Measurements from ENCODE around the gene RBPMS2. TPM values are rescaled to one million over a fixed set of nuclear protein-coding genes. Genes with fewer than 3 reads are reported as not detected.
A peak's percentile ranks its signal among the peaks of the same experiment; 100 is the strongest.
"Not testable (repeated sequence)": the region's sequence is repeated elsewhere in the genome, so short reads cannot be mapped to it uniquely, and the experiment has no call there.

The RBPMS2 gene
- not detected for total RNA-seq

DNA sequence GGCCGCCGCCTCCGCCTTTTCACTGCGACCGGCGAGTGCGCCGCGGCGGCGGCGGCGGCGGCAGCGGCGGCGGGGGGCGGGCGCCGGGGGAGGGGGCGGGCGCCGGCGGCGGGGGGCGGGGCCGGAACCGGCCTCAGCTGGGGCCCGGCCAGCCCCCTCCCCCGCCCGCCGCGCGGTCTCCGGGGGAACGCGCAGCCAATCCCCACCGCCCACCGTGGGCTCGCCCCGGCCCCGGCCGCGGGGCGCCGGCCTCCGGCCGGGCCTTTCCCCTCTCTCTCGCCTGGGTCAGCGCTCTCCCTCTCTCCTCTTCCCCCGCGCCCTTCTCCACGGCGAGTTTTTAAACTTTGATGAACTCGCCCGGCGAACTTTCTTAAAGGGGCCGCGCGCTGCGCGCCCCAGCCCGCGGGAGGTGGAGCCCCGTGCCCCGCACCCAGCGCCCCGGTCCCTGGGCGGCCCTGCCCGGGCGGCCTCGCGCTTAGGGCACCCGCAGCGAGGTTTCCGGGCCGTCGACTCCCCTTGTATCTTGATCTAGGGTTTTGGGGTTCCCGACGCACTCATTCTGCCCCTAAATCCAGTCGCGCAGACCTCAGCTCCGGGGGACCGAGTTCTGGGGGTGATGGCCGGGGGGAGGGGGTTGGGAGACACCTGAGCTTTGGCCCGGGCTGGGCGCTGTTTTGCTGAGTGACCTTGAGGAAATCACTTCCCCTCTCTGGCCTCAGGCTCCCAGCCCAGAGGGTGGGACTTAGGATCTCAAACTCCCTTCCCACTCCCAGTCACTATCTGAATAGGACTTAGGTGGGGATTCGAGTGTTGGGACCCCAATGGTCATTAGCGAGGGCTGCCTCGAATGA is at the start of gene RBPMS2:
Gene RBPMS2, minus strand, starts transcription at position 39 of the 851 bp plus-strand sequence. CDS start 270 bp downstream, outside the sequence.
- TF ChIP-seq, protein P1, sequence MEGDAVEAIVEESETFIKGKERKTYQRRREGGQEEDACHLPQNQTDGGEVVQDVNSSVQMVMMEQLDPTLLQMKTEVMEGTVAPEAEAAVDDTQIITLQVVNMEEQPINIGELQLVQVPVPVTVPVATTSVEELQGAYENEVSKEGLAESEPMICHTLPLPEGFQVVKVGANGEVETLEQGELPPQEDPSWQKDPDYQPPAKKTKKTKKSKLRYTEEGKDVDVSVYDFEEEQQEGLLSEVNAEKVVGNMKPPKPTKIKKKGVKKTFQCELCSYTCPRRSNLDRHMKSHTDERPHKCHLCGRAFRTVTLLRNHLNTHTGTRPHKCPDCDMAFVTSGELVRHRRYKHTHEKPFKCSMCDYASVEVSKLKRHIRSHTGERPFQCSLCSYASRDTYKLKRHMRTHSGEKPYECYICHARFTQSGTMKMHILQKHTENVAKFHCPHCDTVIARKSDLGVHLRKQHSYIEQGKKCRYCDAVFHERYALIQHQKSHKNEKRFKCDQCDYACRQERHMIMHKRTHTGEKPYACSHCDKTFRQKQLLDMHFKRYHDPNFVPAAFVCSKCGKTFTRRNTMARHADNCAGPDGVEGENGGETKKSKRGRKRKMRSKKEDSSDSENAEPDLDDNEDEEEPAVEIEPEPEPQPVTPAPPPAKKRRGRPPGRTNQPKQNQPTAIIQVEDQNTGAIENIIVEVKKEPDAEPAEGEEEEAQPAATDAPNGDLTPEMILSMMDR (IDR thresholded peaks at IDR 0.05) = no peak
- intact Hi-C loops (cut with DNase I) = no loop called here
- H3K9me3 ChIP-seq = no peaks in the 10 kb centered on the region
- no peaks in the 10 kb centered on the region for H3K27me3 ChIP-seq
- DNase-seq (ENCODE audit: low spot score in 2 of 2) = no peak
- peak within 1 kb of the TSS; percentile 80 to 85 for H3K4me3 ChIP-seq
- peaks cover 3 to 6% of the 10 kb centered on the region in 2 donors for H3K4me1 ChIP-seq
- peak within 1 kb of the TSS in 1 of 2 donors; percentile 55 for H3K27ac ChIP-seq
- H3K36me3 ChIP-seq = no peaks in the 10 kb centered on the region

DNA sequence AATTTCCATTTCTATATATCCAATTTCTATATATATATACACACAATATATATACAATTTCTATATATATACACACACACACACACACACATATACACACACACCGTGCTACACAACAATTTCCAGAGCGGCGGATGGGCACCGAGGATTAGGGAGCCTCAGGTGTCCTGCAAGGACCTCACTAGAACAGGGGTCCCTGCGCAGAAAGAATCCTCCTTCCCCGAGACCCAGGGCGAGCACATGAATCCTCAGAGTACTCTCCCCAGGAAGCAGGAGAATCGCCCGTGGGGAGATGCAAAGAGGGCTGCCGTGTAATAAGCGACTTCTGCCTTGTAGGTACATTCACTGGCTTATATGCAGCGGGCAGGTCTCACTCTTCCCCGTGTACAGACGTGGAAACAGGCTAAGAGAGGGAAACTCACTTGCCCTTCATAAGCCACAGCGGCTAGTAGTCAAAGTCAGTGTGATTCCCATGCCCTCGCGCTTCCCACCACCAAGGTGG is 49.6 kb upstream of the RBPMS2 start:
- TF ChIP-seq, protein P1 (IDR thresholded peaks at IDR 0.05) = no peak
- Histone ChIP-seq H3K27me3 (no peaks in the 10 kb centered on the region), H3K27ac (no peak overlapping the region), H3K4me1 (peaks cover 7 to 20% of the 10 kb centered on the region in 2 donors), H3K9me3 (no peaks in the 10 kb centered on the region), H3K4me3 (peak overlapping the region; percentile 54 to 72), H3K36me3 (no peaks in the 10 kb centered on the region)
- intact Hi-C loops (cut with DNase I) = loop anchor here (2.0 kb wide), 1 partner anchor 16 kb away; the partner anchor contains the start of gene PLEKHO2
- no peak for DNase-seq (ENCODE audit: low spot score in 2 of 2)

DNA sequence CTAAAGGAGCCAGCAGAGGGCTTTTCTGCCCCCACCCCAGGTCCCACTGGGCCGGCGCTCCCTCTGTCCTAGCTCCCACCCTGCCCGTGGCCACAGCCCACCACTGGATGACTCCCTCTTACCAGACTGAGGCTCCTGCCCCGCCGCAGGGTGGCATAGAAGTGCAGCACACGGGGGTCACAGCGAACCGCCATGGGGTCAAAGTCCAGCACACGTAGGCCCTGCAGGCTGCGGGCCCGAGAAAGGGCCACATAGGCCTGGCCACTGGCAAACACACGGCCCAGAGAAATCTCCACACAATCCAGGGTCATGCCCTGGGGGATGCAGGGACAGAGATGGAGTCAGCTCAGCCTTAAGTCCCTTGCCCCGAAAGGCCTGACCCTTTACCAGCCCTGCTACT is 41.1 kb upstream of the RBPMS2 start:
- no peak overlapping the region for H3K4me3 ChIP-seq
- no peaks in the 10 kb centered on the region for H3K36me3 ChIP-seq
- TF ChIP-seq, protein P1 (IDR thresholded peaks at IDR 0.05) = no peak
- H3K4me1 ChIP-seq = no peaks in the 10 kb centered on the region
- intact Hi-C loops (cut with DNase I) = no loop called here
- H3K27me3 ChIP-seq = no peaks in the 10 kb centered on the region
- H3K27ac ChIP-seq = no peak overlapping the region
- no peak for DNase-seq (ENCODE audit: low spot score in 2 of 2)
- H3K9me3 ChIP-seq = no peaks in the 10 kb centered on the region

DNA sequence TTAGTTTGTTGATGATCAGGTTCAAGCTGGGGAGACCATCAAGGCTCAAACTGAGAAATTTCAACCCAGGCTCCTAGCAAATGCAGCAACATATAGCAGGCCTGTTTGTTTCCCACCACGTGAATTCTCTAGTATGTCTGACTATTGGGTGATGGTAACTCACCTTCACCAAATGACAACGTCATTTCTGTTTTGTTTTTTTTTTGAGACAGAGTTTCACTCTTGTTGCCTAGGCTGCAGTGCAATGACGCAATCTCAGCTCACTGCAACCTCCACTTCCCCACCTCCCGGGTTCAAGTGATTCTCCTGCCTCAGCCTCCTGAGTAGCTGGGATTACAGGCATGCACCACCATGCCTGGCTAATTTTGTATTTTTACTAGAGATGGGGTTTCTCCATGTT is 39.6 kb upstream of the RBPMS2 start:
- H3K4me3 ChIP-seq; H3K9me3 ChIP-seq; DNase-seq (ENCODE audit: low spot score in 2 of 2); H3K4me1 ChIP-seq; intact Hi-C loops (cut with DNase I); H3K36me3 ChIP-seq; H3K27me3 ChIP-seq; H3K27ac ChIP-seq: not testable (repeated sequence)

- H3K36me3 ChIP-seq; H3K4me1 ChIP-seq; H3K9me3 ChIP-seq; H3K27ac ChIP-seq; H3K27me3 ChIP-seq; DNase-seq (ENCODE audit: low spot score in 2 of 2); H3K4me3 ChIP-seq; intact Hi-C loops (cut with DNase I): not testable (repeated sequence)
Observed at GRCh38 chr15:64814283-64814682, 38.9 kb upstream of the RBPMS2 start.

GRCh38 chr15:64813075-64813474 is 37.7 kb upstream of the RBPMS2 start:
- Histone ChIP-seq H3K4me1 (no peaks in the 10 kb centered on the region), H3K27ac (no peak overlapping the region), H3K36me3 (no peaks in the 10 kb centered on the region), H3K9me3 (no peaks in the 10 kb centered on the region), H3K27me3 (no peaks in the 10 kb centered on the region), H3K4me3 (no peak overlapping the region)
- intact Hi-C loops (cut with DNase I) = no loop called here
- DNase-seq (ENCODE audit: low spot score in 2 of 2) = no peak
- TF ChIP-seq, protein P1 (IDR thresholded peaks at IDR 0.05) = no peak

Measured in ascending aorta (tissue), 2 donors.